Loucy (cell line): ENCODE measurements around the gene GRID1.

Source experiments
- CTCF ChIP-seq: fragments of 200-600 bp; sonication (generic); conservative IDR thresholded peaks from 2 replicates; pipeline ENCODE4 v1.5.1; 2014; ENCODE audit warnings: mild to moderate bottlenecking, antibody characterized with exemption, low read length
- EZH2phosphoT487 ChIP-seq: fragments of 200-600 bp; IDR thresholded peaks from 2 replicates; pipeline ENCODE4 v1.6.1; 2018; ENCODE audit warnings: antibody characterized with exemption, mild to moderate bottlenecking, moderate library complexity, borderline replicate concordance

GRCh38 chr10:86137561-86137960 lies 229.0 kb downstream of the GRID1 start:
- TF ChIP-seq CTCF (no peak), EZH2phosphoT487 (no peak)
